Measurements from ENCODE around the gene ZFAND4.
A peak's percentile ranks its signal among the peaks of the same experiment; 100 is the strongest.
"Not testable (repeated sequence)": the region's sequence is repeated elsewhere in the genome, so short reads cannot be mapped to it uniquely, and the experiment has no call there.

The ZFAND4 gene

GRCh38 chr10:45594276-45595157, 78.1 kb downstream of the ZFAND4 start:
- peak overlapping the region; percentile 68 for H3K4me3 ChIP-seq (ENCODE audit: low read length)
- DNase-seq (ENCODE audit: low read depth, low spot score) = peak; percentile 90

GRCh38 chr10:45593938-45594275, 78.7 kb downstream of the ZFAND4 start:
- H3K4me3 ChIP-seq (ENCODE audit: low read length) = peak overlapping the region; percentile 68
- no peak for DNase-seq (ENCODE audit: low read depth, low spot score)

GRCh38 chr10:45592926-45593325, 79.6 kb downstream of the ZFAND4 start:
- no peak for DNase-seq (ENCODE audit: low read depth, low spot score)
- H3K4me3 ChIP-seq (ENCODE audit: low read length) = no peak overlapping the region

GRCh38 chr10:45592432-45592831, 80.1 kb downstream of the ZFAND4 start:
- no peak overlapping the region for H3K4me3 ChIP-seq (ENCODE audit: low read length)
- DNase-seq (ENCODE audit: low read depth, low spot score) = no peak

- no peak overlapping the region for H3K4me3 ChIP-seq (ENCODE audit: low read length)
- DNase-seq (ENCODE audit: low read depth, low spot score) = no peak
Observed at GRCh38 chr10:45591280-45591679, 81.3 kb downstream of the ZFAND4 start.

GRCh38 chr10:45589868-45590267, 82.7 kb downstream of the ZFAND4 start:
- H3K4me3 ChIP-seq (ENCODE audit: low read length) = no peak overlapping the region
- DNase-seq (ENCODE audit: low read depth, low spot score) = no peak

- no peak for DNase-seq (ENCODE audit: low read depth, low spot score)
- H3K4me3 ChIP-seq (ENCODE audit: low read length) = no peak overlapping the region
Observed at GRCh38 chr10:45589009-45589408, 83.6 kb downstream of the ZFAND4 start.

- no peak for DNase-seq (ENCODE audit: low read depth, low spot score)
- no peak overlapping the region for H3K4me3 ChIP-seq (ENCODE audit: low read length)
Observed at GRCh38 chr10:45586028-45586824, 86.3 kb downstream of the ZFAND4 start.

- H3K4me3 ChIP-seq (ENCODE audit: low read length) = no peak overlapping the region
- DNase-seq (ENCODE audit: low read depth, low spot score) = no peak
Observed at GRCh38 chr10:45585131-45585530, 87.4 kb downstream of the ZFAND4 start.

- H3K4me3 ChIP-seq (ENCODE audit: low read length) = no peak overlapping the region
- no peak for DNase-seq (ENCODE audit: low read depth, low spot score)
Observed at GRCh38 chr10:45582386-45582781, 90.2 kb downstream of the ZFAND4 start.

- no peak overlapping the region for H3K4me3 ChIP-seq (ENCODE audit: low read length)
- DNase-seq (ENCODE audit: low read depth, low spot score) = no peak
Observed at GRCh38 chr10:45581582-45582385, 90.8 kb downstream of the ZFAND4 start.

GRCh38 chr10:45581216-45581549, 91.4 kb downstream of the ZFAND4 start:
- DNase-seq (ENCODE audit: low read depth, low spot score) = no peak
- H3K4me3 ChIP-seq (ENCODE audit: low read length) = no peak overlapping the region

- no peak for DNase-seq (ENCODE audit: low read depth, low spot score)
- no peak overlapping the region for H3K4me3 ChIP-seq (ENCODE audit: low read length)
Observed at GRCh38 chr10:45580371-45581215, 92.0 kb downstream of the ZFAND4 start.

- H3K4me3 ChIP-seq (ENCODE audit: low read length) = no peak overlapping the region
Observed at GRCh38 chr10:45578384-45578971, 94.1 kb downstream of the ZFAND4 start.

GRCh38 chr10:45575966-45576597, 96.5 kb downstream of the ZFAND4 start:
- no peak for DNase-seq (ENCODE audit: low read depth, low spot score)
- no peak overlapping the region for H3K4me3 ChIP-seq (ENCODE audit: low read length)

More at GRCh38 chr10:45578384-45578971, 94.1 kb downstream of the ZFAND4 start:
- DNase-seq (ENCODE audit: low read depth, low spot score) = no peak

GRCh38 chr10:45575032-45575761, 97.4 kb downstream of the ZFAND4 start:
- DNase-seq (ENCODE audit: low read depth, low spot score); H3K4me3 ChIP-seq (ENCODE audit: low read length): not testable (repeated sequence)

- no peak overlapping the region for H3K4me3 ChIP-seq (ENCODE audit: low read length)
- DNase-seq (ENCODE audit: low read depth, low spot score) = no peak
Observed at GRCh38 chr10:45569471-45569870, 103.1 kb downstream of the ZFAND4 start.
